Breast epithelium (tissue), 3 donors: ENCODE results near the gene UBTD1.

ENCODE experiments used
- CTCF ChIP-seq, 3 donors: fragments of 450-650 bp; IDR thresholded peaks; one replicate each; pipeline ENCODE4 v1.5.1; 2016 to 2017; ENCODE audit warnings: antibody characterized with exemption in 3 of 3, mild to moderate bottlenecking in 3 of 3, moderate library complexity in 3 of 3
- POLR2AphosphoS5 ChIP-seq, 3 donors: sonication (generic); formaldehyde crosslinking; IDR thresholded peaks; one replicate each; pipeline ENCODE4 v1.6.1; 2017; ENCODE audit warnings: antibody characterized with exemption in 3 of 3

GRCh38 chr10:97585439-97585811, 86.7 kb downstream of the UBTD1 start:
- TF ChIP-seq CTCF (IDR thresholded peaks at IDR 0.05) = no peak
- TF ChIP-seq POLR2AphosphoS5 (IDR thresholded peaks at IDR 0.05) = no peak
